Lower lobe of right lung (tissue), 2 donors: ENCODE results near the gene ILF3. TPM values are rescaled to one million over a fixed set of nuclear protein-coding genes. Genes with fewer than 3 reads are reported as not detected.
"Not testable (repeated sequence)": the region's sequence is repeated elsewhere in the genome, so short reads cannot be mapped to it uniquely, and the experiment has no call there.

ENCODE experiments used
- ATAC-seq, 2 donors: fragments of 200-7000 bp; cut with Tn5 transposase; one replicate each; pipeline ENCODE4 v1.9.1; 2020 to 2022; ENCODE audit warnings: mild to moderate bottlenecking in 2 of 2, moderate library complexity in 2 of 2
- DNase-seq: peaks from one replicate; pipeline ENCODE4 v3.0.0-alpha.2; 2020
- H3K27ac ChIP-seq: fragments of 200-600 bp; one replicate; pipeline ENCODE4 v1.8.0; 2022
- H3K27me3 ChIP-seq: fragments of 200-600 bp; one replicate; pipeline ENCODE4 v1.8.0; 2022; ENCODE audit warnings: low read depth
- H3K36me3 ChIP-seq: fragments of 200-600 bp; one replicate; pipeline ENCODE4 v1.8.0; 2022; ENCODE audit warnings: mild to moderate bottlenecking
- H3K4me1 ChIP-seq: fragments of 200-600 bp; one replicate; pipeline ENCODE4 v1.8.0; 2022
- H3K4me3 ChIP-seq: fragments of 200-600 bp; one replicate; pipeline ENCODE4 v1.8.0; 2022; ENCODE audit warnings: mild to moderate bottlenecking
- H3K9me3 ChIP-seq: fragments of 200-600 bp; one replicate; pipeline ENCODE4 v1.8.0; 2022
- intact Hi-C: fragments of 100-400 bp; cut with DNase I; formaldehyde crosslinking; loops from one replicate; pipeline ENCODE4 v1.11.0; 2022
- total RNA-seq: library from RNA; stranded (reverse); fragmentation: NEBNext Ultra II Directional; extraction: Animal tissue kit (Norgen Biotek cat#: 25700); gene quantifications from one replicate; pipeline ENCODE4 v1.2.1, GENCODE V29; 2021
- TF ChIP-seq, protein P1 (sequence below): fragments of 200-600 bp; IDR thresholded peaks from one replicate; pipeline ENCODE4 v1.8.0; 2022; ENCODE audit warnings: antibody characterized with exemption, mild to moderate bottlenecking
- donor health status: DM: no; HTN: yes; CAD: no; lungs with severe emphysema.

Gene ILF3
- total RNA-seq, 1 donor from 2014 or later = 175 TPM

DNA sequence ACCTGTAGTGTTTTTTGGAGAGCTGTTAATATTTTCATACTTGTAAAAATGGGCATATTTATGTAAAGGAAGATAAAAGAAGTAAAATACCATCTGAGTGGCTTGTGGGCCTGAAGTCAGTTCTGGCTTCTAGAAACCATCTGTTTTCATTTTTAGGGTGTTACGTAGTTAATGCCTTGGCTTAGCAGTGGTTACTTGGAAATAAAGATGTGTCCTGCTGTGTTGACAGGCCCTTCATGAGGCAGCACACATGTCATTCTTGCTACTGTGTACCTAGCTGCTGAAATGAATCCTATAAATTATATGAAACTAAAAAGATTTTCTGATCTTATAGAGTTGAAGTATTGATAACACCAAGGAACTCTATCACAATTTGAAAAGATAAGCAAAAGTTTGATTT, 16.0 kb downstream of the ILF3 start:
- ATAC-seq = no peak
- TF ChIP-seq, protein P1, sequence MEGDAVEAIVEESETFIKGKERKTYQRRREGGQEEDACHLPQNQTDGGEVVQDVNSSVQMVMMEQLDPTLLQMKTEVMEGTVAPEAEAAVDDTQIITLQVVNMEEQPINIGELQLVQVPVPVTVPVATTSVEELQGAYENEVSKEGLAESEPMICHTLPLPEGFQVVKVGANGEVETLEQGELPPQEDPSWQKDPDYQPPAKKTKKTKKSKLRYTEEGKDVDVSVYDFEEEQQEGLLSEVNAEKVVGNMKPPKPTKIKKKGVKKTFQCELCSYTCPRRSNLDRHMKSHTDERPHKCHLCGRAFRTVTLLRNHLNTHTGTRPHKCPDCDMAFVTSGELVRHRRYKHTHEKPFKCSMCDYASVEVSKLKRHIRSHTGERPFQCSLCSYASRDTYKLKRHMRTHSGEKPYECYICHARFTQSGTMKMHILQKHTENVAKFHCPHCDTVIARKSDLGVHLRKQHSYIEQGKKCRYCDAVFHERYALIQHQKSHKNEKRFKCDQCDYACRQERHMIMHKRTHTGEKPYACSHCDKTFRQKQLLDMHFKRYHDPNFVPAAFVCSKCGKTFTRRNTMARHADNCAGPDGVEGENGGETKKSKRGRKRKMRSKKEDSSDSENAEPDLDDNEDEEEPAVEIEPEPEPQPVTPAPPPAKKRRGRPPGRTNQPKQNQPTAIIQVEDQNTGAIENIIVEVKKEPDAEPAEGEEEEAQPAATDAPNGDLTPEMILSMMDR = no peak
- no peak overlapping the region for H3K27ac ChIP-seq
- H3K36me3 ChIP-seq = peaks cover 61% of the 10 kb centered on the region
- DNase-seq = no peak
- peaks cover 20% of the 10 kb centered on the region for H3K4me1 ChIP-seq
- H3K27me3 ChIP-seq = no peaks in the 10 kb centered on the region
- intact Hi-C loops = no loop called here
- H3K9me3 ChIP-seq = no peaks in the 10 kb centered on the region
- H3K4me3 ChIP-seq = no peak overlapping the region

- intact Hi-C loops = no loop called here
- Histone ChIP-seq H3K4me3 (no peak overlapping the region), H3K27me3 (no peaks in the 10 kb centered on the region), H3K4me1 (peaks cover 14% of the 10 kb centered on the region), H3K9me3 (no peaks in the 10 kb centered on the region), H3K36me3 (peaks cover 69% of the 10 kb centered on the region), H3K27ac (no peak overlapping the region)
- ATAC-seq = no peak
- no peak for DNase-seq
- TF ChIP-seq, protein P1 = no peak
Measured at GRCh38 chr19:10670876-10671804, 17.0 kb downstream of the ILF3 start.

DNA sequence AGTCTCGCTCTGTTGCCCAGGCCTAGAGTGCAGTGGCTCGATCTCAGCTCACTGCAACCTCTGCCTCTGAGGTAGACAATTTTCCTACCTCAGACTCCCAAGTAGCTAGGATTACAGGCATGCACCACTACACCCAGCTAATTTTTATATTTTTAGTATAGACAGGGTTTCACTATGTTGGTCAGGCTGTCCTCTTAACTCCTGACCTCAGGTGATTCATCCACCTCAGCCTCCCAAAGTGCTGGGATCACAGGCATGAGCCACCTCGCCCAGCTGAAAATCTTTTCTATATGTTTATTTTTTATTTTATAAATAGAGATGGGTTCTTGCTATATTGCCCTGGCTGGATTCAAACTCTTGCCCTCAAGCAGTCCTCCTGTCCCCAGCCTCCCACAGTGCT, 17.8 kb downstream of the ILF3 start:
- H3K4me3 ChIP-seq, H3K27me3 ChIP-seq, H3K9me3 ChIP-seq, DNase-seq, ATAC-seq, intact Hi-C loops, H3K27ac ChIP-seq: not testable (repeated sequence)
- H3K36me3 ChIP-seq = peaks cover 67% of the 10 kb centered on the region
- peaks cover 11% of the 10 kb centered on the region for H3K4me1 ChIP-seq

DNA sequence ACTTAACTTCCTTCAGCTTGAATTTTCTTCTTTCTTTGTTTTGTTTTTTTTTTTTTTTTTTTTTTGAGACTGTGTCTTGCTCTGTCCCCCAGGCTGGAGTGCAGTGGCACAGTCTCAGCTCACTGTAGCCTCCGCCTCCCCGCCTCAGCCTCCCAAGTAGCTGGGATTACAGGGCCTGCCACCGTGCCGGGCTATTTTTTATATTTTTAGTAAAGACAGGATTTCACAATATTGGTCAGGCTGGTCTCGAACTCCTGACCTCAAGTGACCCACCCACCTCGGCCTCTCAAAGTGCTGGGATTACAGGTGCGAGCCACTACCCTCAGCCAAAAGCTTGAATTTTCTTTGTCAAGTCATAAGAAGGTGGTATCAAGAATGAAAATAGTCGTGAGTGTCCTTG, 21.1 kb downstream of the ILF3 start:
- ATAC-seq, H3K27me3 ChIP-seq, DNase-seq, H3K27ac ChIP-seq, intact Hi-C loops, H3K9me3 ChIP-seq, H3K4me3 ChIP-seq: not testable (repeated sequence)
- peaks cover 11% of the 10 kb centered on the region for H3K4me1 ChIP-seq
- H3K36me3 ChIP-seq = peaks cover 91% of the 10 kb centered on the region

DNA sequence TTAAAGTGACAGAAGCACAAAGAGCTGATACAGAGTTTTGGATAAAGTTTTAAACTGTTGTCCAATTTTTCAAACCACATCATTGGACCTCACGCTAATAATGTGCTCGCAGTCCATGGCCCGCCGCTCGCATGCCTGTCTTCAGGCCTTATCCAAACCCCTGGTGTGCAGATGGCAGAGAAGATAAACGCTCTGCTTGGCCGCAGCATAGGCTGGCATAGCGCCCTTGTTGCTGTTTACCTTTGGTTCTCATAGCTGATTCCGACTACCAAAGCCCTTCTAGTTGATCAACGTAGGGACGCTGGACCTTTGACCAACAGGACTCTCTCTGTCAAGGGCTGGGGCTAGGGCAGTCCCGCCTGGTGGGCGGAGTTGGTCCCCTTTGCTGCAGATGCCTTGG, 23.6 kb downstream of the ILF3 start:
- no peak for DNase-seq
- intact Hi-C loops = no loop called here
- H3K27me3 ChIP-seq = no peaks in the 10 kb centered on the region
- ATAC-seq = no peak
- peaks cover 91% of the 10 kb centered on the region for H3K36me3 ChIP-seq
- TF ChIP-seq, protein P1 = no peak
- no peak overlapping the region for H3K4me3 ChIP-seq
- peaks cover 4% of the 10 kb centered on the region for H3K4me1 ChIP-seq
- no peak overlapping the region for H3K27ac ChIP-seq
- H3K9me3 ChIP-seq = no peaks in the 10 kb centered on the region

GRCh38 chr19:10678813-10679212, 24.7 kb downstream of the ILF3 start:
- no peak overlapping the region for H3K27ac ChIP-seq
- no peaks in the 10 kb centered on the region for H3K9me3 ChIP-seq
- H3K4me1 ChIP-seq = no peaks in the 10 kb centered on the region
- H3K4me3 ChIP-seq = no peak overlapping the region
- TF ChIP-seq, protein P1 = no peak
- intact Hi-C loops = no loop called here
- DNase-seq (no peak), ATAC-seq (no peak)
- peaks cover 91% of the 10 kb centered on the region for H3K36me3 ChIP-seq
- H3K27me3 ChIP-seq = no peaks in the 10 kb centered on the region
